Stimulated activated CD4-positive, alpha-beta T cell treated with anti-CD3 and anti-CD28 coated beads, TNF-alpha, amount 100 ng/mL, for 1 hour (primary cell): ENCODE measurements around the gene NTRK1.

Experiments
- DNase-seq, 3 donors: peaks; one replicate each; pipeline ENCODE4 v3.0.0-alpha.2; 2020; ENCODE audit warnings: low read depth in 3 of 3, low spot score in 1 of 3

Gene NTRK1

DNA sequence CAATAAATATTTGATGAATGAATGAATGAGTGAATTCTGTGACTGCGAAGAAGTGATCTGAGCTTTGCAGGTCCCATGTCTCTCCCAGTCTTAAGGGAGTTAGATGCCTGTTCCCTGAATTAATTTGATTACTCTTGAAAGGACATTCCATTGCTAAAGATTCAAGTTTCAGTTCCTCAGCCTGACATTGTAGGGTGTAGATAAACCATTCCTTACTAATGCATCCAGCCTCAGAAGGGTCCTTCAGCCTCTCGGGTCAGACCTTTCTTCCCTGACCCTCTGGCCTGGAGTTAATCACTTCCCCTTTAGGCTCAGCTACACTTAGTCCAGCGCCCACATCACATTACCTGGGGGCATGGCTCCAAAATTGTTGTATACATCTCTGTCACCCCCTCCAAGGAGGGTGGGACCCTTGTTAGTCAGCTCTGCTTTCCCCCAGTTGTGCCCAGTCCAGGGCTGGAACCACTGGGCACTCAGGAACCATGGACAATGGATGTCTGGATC lies 4.3 kb upstream of the NTRK1 start:
- DNase-seq = no peak

DNA sequence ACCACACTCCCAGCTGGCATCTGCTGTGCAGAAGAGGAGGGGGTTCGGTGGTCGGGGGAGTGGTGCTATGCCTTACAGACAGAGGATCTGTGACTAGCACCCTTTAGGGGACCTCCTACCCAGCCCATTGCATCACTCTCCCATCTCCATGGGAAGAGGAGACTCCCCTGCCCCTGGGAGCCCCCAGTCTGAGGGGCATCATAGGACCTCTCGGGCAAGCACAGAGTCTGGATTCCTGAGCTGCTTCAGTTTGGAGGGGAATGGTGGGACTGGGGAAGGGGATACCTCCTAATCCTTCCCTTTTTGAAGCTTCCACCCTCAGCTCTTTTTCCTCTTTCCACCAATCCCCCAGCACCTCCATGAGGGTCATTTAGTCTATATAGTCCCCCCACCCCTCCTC lies 3.1 kb upstream of the NTRK1 start:
- no peak for DNase-seq

DNA sequence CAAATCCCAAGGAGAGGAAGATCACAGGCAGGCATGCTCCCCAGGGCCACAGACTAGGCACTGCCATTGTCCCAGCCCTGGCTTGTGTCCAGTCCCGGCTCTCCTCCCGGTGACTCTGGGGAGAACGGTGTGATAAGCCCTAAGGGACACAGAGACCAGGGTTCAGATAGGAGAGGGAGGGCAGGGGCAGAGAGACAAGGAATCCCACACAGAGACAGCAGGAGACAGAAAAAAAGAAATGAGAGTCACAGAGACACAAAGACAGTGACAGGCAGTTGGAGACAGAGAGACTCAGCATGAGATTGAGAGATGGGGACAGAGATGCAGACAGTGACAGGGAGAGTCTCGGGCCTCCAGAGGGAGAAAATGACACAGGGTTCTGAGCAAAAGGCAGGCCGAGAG lies 2.1 kb upstream of the NTRK1 start:
- DNase-seq = no peak

DNA sequence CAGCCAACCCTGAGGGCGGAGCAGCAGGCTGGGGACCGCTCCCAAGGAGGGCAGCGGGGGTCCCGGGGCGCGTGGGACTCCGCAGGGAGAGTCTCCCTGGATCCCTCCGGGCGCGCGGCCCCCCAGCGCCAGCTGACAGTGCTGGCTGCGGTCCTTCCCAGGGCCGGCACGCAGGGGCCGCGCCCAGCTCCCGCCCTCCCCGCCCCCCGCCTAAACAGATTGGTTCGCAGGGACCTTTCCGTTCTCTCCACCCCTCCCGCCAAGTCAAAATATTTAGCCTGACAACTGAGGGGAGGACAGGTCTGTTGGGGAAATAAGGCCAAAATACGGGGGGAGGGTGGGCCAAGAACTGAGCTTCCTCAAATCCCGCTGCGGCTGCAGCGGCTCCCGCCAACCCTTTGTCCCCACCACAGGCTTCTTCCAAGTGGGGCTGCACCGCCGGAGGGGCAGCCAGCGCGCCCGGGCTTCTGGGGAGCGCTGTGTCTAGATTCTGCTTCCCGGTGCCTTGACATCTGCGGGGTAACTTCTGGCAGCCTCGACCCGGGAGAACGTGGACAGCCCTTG lies 1.6 kb upstream of the NTRK1 start, which contains the start of gene INSRR:
Gene INSRR, minus strand, starts transcription at position 159 of the 564 bp plus-strand sequence. CDS start 496 bp downstream, outside the sequence.
- DNase-seq = no peak

GRCh38 chr1:156859523-156860112 lies 1.0 kb upstream of the NTRK1 start:
- no peak for DNase-seq

- DNase-seq = peak in 1 of 3 donors; percentile 53
These were observed 495 bp upstream of the NTRK1 start for GRCh38 chr1:156860113-156860627.

DNA sequence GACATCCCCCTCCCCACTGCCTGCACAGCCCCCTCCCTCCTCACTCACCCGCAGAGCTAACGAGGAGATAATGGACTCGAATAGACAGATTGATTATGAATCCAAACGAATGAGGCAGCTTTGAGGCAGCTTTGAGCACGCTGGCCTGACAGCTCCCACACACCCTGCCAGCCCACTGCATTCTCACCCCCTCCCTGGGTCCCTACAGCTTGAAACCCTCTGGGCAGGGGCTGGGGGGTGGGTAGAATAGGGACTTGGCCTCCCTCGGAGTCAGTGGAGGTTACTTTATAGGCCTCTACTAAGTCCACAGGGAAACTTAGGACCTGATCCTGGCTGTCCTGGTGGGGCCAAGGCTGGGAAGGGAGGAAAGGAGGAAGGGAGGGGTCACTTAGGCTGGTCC lies 1.9 kb downstream of the NTRK1 start:
- DNase-seq = no peak

- DNase-seq = no peak
These were observed 2.4 kb downstream of the NTRK1 start for GRCh38 chr1:156862997-156863599.

- DNase-seq = no peak
These were observed 3.0 kb downstream of the NTRK1 start for GRCh38 chr1:156863631-156864030.

DNA sequence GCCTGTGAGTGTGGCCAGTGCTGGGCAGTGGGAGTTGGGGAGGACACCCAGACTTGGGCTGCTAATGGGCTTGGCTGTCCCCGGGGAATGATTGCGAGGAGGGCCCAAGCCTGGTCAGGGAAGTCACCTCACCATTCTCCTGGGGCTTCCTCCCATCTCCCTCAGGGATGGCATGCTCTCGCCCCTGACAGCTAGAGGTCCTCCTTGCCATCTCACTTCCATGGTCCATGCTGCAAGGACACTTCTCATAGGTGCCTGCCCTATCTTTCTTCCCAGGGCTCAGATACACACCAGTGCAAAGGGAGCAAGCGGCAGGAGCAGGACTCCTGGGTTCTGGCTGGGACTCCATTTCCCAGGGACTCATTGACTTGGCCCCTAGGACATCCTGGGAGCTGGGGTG lies 4.1 kb downstream of the NTRK1 start:
- DNase-seq = no peak

DNA sequence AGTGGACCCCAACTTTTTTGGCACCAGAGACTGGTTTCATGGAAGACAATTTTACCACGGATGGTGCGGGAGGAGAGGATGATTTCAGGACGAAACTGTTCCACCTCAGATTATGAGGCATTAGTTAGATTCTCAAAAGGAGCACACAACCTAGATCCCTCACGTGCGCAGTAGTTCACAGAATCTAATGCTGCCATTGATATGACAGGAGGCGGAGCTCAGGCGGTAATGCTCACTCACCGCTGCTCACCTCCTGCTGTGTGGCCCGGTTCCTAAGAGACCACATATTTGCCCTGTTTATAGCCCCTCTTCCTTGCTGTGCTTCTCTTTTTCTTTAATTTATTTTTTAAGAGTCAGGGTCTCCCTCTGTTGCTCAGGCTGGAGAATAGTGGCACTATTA lies 4.6 kb downstream of the NTRK1 start:
- no peak for DNase-seq

DNA sequence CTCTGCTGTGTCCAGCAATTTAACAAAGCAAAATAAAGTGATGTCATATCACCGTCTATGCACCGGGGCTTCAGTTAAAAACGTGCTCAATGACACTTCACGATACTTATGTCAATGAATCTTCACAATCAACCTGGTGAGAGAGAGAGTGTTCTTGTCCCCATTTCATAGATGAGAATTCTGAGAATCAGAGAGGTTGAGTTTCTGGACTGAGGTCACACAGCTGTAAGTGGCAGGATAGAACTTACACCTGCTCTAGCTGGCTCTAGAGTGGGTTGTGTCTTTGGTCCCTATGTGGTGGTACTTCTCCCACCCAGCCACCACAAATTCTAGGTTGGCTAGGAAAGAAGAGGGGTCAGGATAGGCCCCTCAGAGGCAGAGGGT lies 5.2 kb downstream of the NTRK1 start:
- no peak for DNase-seq

DNA sequence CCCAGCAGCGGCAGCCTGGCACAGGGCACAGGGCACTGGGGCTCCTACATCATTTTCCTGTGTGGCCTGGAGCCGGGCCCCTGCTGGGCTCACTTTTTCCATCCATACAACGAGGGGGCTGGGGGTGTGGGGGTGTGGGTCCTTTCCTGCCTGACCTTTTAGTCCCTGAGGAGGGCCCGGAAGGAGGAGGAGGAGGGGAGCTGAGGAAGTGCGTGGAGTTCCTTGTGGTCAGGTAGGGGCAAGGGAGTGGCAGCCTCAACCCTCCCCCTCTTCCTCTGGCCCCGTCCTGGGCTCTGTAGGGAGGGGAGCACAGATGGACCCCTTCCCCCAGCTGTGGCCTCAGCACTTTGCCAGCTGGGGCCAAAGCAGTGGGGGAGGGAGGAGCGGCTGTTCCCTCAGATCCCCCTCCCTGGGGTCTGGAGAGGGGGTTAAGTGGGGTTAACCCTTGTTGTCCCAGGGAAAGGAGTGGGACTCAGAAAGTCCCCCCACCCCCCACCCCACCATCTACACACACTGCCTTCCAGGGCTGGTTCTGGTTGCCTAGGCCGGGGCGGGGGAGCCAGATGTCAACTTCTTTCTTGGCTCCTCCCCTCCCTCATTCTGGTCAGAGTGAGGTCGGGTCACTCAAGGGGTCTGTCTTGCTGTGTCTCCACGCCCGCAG lies 5.7 kb downstream of the NTRK1 start:
- DNase-seq = no peak

- no peak for DNase-seq
These were observed 7.7 kb downstream of the NTRK1 start for GRCh38 chr1:156868341-156868740.

GRCh38 chr1:156869455-156869854 lies 8.8 kb downstream of the NTRK1 start:
- no peak for DNase-seq

DNA sequence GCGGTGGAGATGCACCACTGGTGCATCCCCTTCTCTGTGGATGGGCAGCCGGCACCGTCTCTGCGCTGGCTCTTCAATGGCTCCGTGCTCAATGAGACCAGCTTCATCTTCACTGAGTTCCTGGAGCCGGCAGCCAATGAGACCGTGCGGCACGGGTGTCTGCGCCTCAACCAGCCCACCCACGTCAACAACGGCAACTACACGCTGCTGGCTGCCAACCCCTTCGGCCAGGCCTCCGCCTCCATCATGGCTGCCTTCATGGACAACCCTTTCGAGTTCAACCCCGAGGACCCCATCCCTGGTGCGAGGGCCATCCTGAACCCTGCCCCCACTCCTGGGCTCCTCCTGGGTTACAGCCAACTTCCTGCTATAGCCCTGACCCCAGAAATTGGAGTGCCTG lies 13.0 kb downstream of the NTRK1 start:
- no peak for DNase-seq

GRCh38 chr1:156874142-156874541 lies 13.5 kb downstream of the NTRK1 start:
- no peak for DNase-seq

DNA sequence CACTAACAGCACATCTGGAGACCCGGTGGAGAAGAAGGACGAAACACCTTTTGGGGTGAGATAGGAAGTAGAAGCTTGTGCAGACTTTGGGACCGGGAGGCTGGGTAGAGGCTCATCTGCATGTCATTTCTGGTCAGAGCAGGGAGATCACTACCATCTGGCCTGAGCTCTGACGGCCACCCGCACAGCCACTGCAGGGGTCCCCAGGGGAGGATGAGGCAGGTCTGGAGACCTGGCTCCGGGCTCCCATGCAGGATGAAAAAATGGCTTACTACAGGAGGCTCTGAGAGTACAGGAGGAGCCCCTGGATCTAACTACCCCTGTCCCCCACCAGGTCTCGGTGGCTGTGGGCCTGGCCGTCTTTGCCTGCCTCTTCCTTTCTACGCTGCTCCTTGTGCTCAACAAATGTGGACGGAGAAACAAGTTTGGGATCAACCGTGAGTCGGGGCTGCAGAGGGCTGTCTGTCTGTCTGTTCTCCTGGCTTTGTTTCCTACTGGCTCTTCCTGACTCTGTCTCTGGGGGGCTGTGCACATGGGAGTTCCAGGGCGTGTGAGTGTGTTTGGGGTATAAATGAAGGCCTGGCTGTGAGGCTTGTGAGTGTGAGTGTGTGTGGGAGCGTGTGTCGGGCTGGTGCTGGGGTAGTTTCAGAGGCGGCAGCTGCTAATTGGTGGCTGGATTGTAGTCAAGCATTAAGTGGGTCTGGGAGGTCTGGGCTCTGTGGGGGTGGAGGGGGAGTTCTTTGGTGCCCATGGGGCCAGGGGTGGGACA lies 14.1 kb downstream of the NTRK1 start:
- no peak for DNase-seq

DNA sequence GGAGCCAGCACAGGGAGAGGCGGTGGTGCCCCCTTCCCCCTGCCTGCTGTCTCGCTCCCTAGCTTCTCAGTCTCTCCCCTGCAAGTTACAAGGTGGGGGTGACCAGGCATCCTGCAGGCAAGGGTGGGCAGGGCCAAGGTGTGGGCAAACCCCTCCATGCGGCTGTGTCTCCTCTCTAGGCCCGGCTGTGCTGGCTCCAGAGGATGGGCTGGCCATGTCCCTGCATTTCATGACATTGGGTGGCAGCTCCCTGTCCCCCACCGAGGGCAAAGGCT lies 14.6 kb downstream of the NTRK1 start:
- DNase-seq = no peak

- no peak for DNase-seq
These were observed 15.6 kb downstream of the NTRK1 start for GRCh38 chr1:156876281-156876680.

DNA sequence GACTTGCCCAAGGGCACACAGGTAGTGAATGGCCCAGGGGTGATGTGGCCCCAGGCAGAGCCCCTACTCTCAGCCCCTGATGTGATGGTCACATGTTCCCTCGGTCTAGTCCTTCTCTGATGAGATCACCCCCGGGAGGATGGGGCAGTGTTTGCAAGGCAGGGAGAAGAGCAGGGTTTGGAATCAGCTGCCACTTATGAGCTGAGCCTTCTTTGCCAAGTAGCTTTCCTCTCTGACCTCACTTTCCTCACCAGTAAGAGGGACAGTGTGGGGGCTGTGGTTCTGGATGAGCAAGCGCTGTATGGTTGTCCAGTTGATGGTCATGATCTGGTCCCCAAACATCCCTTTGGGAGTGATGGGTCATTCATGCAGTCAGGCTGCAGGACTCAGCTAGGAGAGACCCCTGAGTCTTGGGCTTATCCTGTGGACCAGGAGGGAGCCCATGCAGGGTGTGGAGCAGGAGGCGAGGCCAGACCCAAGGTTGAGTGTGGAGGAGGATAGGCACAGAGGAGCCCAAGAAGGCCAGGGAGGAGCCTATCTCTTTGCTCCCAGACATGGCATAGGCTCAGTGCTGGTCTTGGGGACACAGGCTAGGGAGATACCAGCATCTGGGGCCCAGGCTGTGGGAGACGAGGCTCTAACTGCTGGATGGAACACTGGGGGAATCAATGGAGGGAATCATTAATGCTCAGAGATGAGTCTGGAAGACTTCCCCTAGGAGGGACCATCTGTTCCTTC lies 16.9 kb downstream of the NTRK1 start:
- no peak for DNase-seq
